ENCODE measurements around the gene IL1RAPL1.

DNA sequence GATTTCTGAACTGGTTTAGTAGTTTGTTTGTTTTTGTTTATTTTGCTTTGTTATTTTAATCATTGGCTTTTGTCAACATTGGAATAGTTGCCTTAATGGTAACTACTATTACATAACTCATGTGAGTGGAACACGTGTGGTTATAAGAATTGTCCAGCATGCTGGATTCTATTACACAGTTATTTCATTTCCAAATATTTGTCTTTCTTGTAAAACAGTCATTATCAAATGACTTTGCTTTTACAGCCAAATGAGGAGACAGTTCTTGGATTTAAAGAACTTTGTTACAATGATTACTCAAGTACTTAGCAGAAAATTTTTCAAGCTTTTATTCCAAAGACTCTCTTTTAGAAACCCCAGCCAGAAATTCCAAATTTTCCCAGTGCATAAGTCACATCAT is 1112.0 kb downstream of the IL1RAPL1 start:
- TF ChIP-seq, protein P1, sequence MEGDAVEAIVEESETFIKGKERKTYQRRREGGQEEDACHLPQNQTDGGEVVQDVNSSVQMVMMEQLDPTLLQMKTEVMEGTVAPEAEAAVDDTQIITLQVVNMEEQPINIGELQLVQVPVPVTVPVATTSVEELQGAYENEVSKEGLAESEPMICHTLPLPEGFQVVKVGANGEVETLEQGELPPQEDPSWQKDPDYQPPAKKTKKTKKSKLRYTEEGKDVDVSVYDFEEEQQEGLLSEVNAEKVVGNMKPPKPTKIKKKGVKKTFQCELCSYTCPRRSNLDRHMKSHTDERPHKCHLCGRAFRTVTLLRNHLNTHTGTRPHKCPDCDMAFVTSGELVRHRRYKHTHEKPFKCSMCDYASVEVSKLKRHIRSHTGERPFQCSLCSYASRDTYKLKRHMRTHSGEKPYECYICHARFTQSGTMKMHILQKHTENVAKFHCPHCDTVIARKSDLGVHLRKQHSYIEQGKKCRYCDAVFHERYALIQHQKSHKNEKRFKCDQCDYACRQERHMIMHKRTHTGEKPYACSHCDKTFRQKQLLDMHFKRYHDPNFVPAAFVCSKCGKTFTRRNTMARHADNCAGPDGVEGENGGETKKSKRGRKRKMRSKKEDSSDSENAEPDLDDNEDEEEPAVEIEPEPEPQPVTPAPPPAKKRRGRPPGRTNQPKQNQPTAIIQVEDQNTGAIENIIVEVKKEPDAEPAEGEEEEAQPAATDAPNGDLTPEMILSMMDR (IDR thresholded peaks at IDR 0.05): no peak
- no peak for TF ChIP-seq POLR2A (IDR thresholded peaks at IDR 0.05)

Measured in tibial nerve (tissue), 3 donors.